Keratinocyte (primary cell): Measurements from ENCODE around the gene LMO2. TPM values are rescaled to one million over a fixed set of nuclear protein-coding genes. Genes with fewer than 3 reads are reported as not detected.

Experiments used
- DNase-seq: peaks from one replicate; pipeline ENCODE4 v3.0.0-alpha.2; 2011; ENCODE audit warnings: low read depth, missing footprints, low spot score
- FAIRE-seq: peaks from 2 replicates; lab custom pipeline; 2011; peaks lifted over from hg19 to GRCh38; lab: Jason Lieb, UNC
- H2AFZ ChIP-seq: 2 replicates; pipeline ENCODE4 v1.6.0; 2012; ENCODE audit warnings: low read length, control low read depth, inconsistent platforms; ENCODE audit not compliant: control insufficient read depth
- H3K27ac ChIP-seq: 2 replicates; pipeline ENCODE4 v1.5.1; 2011; ENCODE audit warnings: low read length; ENCODE audit not compliant: control insufficient read depth, insufficient read depth
- H3K27me3 ChIP-seq: 3 replicates; pipeline ENCODE4 v1.6.0; 2011; ENCODE audit warnings: low read length; ENCODE audit not compliant: control insufficient read depth, insufficient read depth; ENCODE audit errors: extremely low read depth
- H3K36me3 ChIP-seq, 2 experiments: 2 replicates in 1 of 2; 3 replicates in 1 of 2; pipeline ENCODE4 v1.5.1; 2011; ENCODE audit warnings: low read length in 2 of 2, mild to moderate bottlenecking in 1 of 2; ENCODE audit not compliant: control insufficient read depth in 2 of 2, insufficient read depth in 2 of 2; ENCODE audit errors: extremely low read depth in 1 of 2
- H3K4me1 ChIP-seq: 3 replicates; pipeline ENCODE4 v1.5.1; 2011; ENCODE audit warnings: low read length; ENCODE audit not compliant: control insufficient read depth, insufficient read depth; ENCODE audit errors: extremely low read depth
- H3K4me2 ChIP-seq: 3 replicates; pipeline ENCODE4 v1.6.0; 2011; ENCODE audit warnings: low read depth, low read length; ENCODE audit not compliant: control insufficient read depth, insufficient read depth; ENCODE audit errors: extremely low read depth
- H3K4me3 ChIP-seq, 3 experiments: fragments of 200-600 bp in 1 of 3; sonication (generic) in 1 of 3; 2 replicates in 2 of 3; 3 replicates in 1 of 3; pipeline ENCODE4 v1.5.1; 2011 to 2016; ENCODE audit warnings: low read length in 3 of 3, mild to moderate bottlenecking in 3 of 3, control low read depth in 2 of 3, inconsistent platforms in 1 of 3, low read depth in 1 of 3, mixed read lengths in 1 of 3, mixed run types in 1 of 3, moderate library complexity in 1 of 3; ENCODE audit not compliant: control insufficient read depth in 2 of 3, insufficient read depth in 2 of 3; ENCODE audit errors: extremely low read depth in 1 of 3
- H3K79me2 ChIP-seq: 2 replicates; pipeline ENCODE4 v1.6.0; 2012; ENCODE audit warnings: low read length; ENCODE audit not compliant: control insufficient read depth, insufficient read depth
- H3K9ac ChIP-seq: 3 replicates; pipeline ENCODE4 v1.6.0; 2011; ENCODE audit warnings: low read length; ENCODE audit not compliant: control insufficient read depth, insufficient read depth; ENCODE audit errors: extremely low read depth
- H3K9me1 ChIP-seq: 3 replicates; pipeline ENCODE4 v1.6.0; 2011; ENCODE audit warnings: low read length; ENCODE audit not compliant: control insufficient read depth, insufficient read depth; ENCODE audit errors: extremely low read depth
- H3K9me3 ChIP-seq: 2 replicates; pipeline ENCODE4 v1.5.1; 2012; ENCODE audit warnings: low read depth, low read length; ENCODE audit not compliant: control insufficient read depth
- H4K20me1 ChIP-seq: 3 replicates; pipeline ENCODE4 v1.6.0; 2011; ENCODE audit warnings: low read length; ENCODE audit not compliant: control insufficient read depth, insufficient read depth; ENCODE audit errors: extremely low read depth
- CTCF ChIP-seq, 3 experiments: IDR thresholded peaks in 1 of 3; conservative IDR thresholded peaks in 1 of 3; optimal IDR thresholded peaks in 1 of 3; 2 replicates in 2 of 3; 3 replicates in 1 of 3; pipeline versions ENCODE3 to v1.5.1; 2011; ENCODE audit warnings: low read length in 3 of 3, mild to moderate bottlenecking in 3 of 3, moderate library complexity in 2 of 3, control low read depth in 1 of 3, inconsistent platforms in 1 of 3; ENCODE audit not compliant: insufficient read depth in 2 of 3; ENCODE audit errors: extremely low read depth in 1 of 3
- EZH2 ChIP-seq: IDR thresholded peaks from one replicate; pipeline ENCODE4 v1.6.1; 2012; ENCODE audit warnings: inconsistent platforms, mild to moderate bottlenecking, low read length, moderate library complexity
- dilution Hi-C: fragments of 300-500 bp; cut with MboI; formaldehyde crosslinking; loops from one replicate; pipeline ENCODE4 v1.7.0; 2020; ENCODE audit warnings: low sequenced_read_pairs; ENCODE audit not compliant: extremely low pct_ligation_motif_present
- polyA plus RNA-seq, 5 experiments: library from polyadenylated mRNA; depleted of rRNA in 3 of 5; stranded (reverse) in 3 of 5; stranded (forward) in 1 of 5; unstranded in 1 of 5; fragments of >200 nt; gene quantifications; 1 replicate in 1 of 5; 2 replicates in 3 of 5; 3 replicates in 1 of 5; pipeline versions ENCODE4 v1.2.1 to v1.2.3, GENCODE V29; 2011 to 2012; ENCODE audit warnings: missing spikeins in 2 of 5, low read depth in 1 of 5, low replicate concordance in 1 of 5

LMO2 gene
- polyA plus RNA-seq, 1 donor (not counting 4 experiments of a cell fraction or from before 2014, with no cell fraction given) = 1.1 TPM

- Histone ChIP-seq H3K9me1 (no peaks in the 10 kb centered on the region), H3K4me2 (no peak overlapping the region), H4K20me1 (no peaks in the 10 kb centered on the region), H3K9me3 (no peaks in the 10 kb centered on the region), H3K4me1 (no peaks in the 10 kb centered on the region), H3K27ac (no peak overlapping the region), H3K79me2 (no peaks in the 10 kb centered on the region), H3K4me3 (no peak overlapping the region), H3K27me3 (peaks cover 10% of the 10 kb centered on the region), H3K36me3 (no peaks in the 10 kb centered on the region), H3K9ac (no peak overlapping the region), H2AFZ (no peak overlapping the region)
- no peak for TF ChIP-seq CTCF (optimal IDR thresholded peaks at IDR 0.05 in 1 of 3, IDR thresholded peaks at IDR 0.05 in 1 of 3, conservative IDR thresholded peaks at IDR 0.05 in 1 of 3; ENCODE audit: extremely low read depth in 1 of 3, insufficient read depth in 2 of 3, low read length in 3 of 3)
- TF ChIP-seq EZH2 = no peak
- DNase-seq = no peak
- dilution Hi-C loops = no loop called here
- FAIRE-seq = no peak
These were observed 4.0 kb downstream of the LMO2 start for GRCh38 chr11:33887886-33888285.

- Histone ChIP-seq H2AFZ (no peak overlapping the region), H3K27ac (no peak overlapping the region), H3K9me3 (no peaks in the 10 kb centered on the region), H3K27me3 (peaks cover 24% of the 10 kb centered on the region), H3K4me1 (no peaks in the 10 kb centered on the region), H3K79me2 (no peaks in the 10 kb centered on the region), H3K4me2 (no peak overlapping the region), H3K36me3 (no peaks in the 10 kb centered on the region), H3K9me1 (no peaks in the 10 kb centered on the region), H4K20me1 (no peaks in the 10 kb centered on the region), H3K9ac (no peak overlapping the region), H3K4me3 (no peak overlapping the region)
- dilution Hi-C loops = no loop called here
- FAIRE-seq (no peak), DNase-seq (no peak)
- no peak for TF ChIP-seq EZH2
- no peak for TF ChIP-seq CTCF (optimal IDR thresholded peaks at IDR 0.05 in 1 of 3, IDR thresholded peaks at IDR 0.05 in 1 of 3, conservative IDR thresholded peaks at IDR 0.05 in 1 of 3; ENCODE audit: extremely low read depth in 1 of 3, insufficient read depth in 2 of 3, low read length in 3 of 3)
These were observed 6.4 kb downstream of the LMO2 start for GRCh38 chr11:33885338-33886005.
